ENCODE results near the gene INPP5A. TPM values are rescaled to one million over a fixed set of nuclear protein-coding genes. Genes with fewer than 3 reads are reported as not detected.

INPP5A gene
- 26.3 and 38.0 TPM in 2 replicates for total RNA-seq (ENCODE audit: low replicate concordance)

GRCh38 chr10:132537684-132538001, at the start of gene INPP5A:
Gene INPP5A, plus strand, starts transcription at chr10:132537787. Its CDS starts 310 bp downstream, at chr10:132538097.

GRCh38 chr10:132785723-132786475, 248.3 kb downstream of the INPP5A start, which contains the start of gene NKX6-2:
Gene NKX6-2, minus strand, starts transcription at chr10:132786147. Its CDS starts 199 bp downstream, at chr10:132785948.

Other genes with a start within 250 kb of the INPP5A start
- 9.4 and 25.0 TPM in 2 replicates for gene STK32C, start 229.8 kb upstream of the INPP5A start, total RNA-seq (ENCODE audit: low replicate concordance)
- 8.2 and 9.2 TPM in 2 replicates for gene LRRC27, start 205.6 kb upstream of the INPP5A start, total RNA-seq (ENCODE audit: low replicate concordance)
- gene PWWP2B, start 140.6 kb upstream of the INPP5A start, total RNA-seq (ENCODE audit: low replicate concordance): 6.3 and 7.0 TPM in 2 replicates
- not detected in 2 replicates for gene NKX6-2, start 248.4 kb downstream of the INPP5A start, total RNA-seq (ENCODE audit: low replicate concordance)